ENCODE data around the gene JMY.

DNA sequence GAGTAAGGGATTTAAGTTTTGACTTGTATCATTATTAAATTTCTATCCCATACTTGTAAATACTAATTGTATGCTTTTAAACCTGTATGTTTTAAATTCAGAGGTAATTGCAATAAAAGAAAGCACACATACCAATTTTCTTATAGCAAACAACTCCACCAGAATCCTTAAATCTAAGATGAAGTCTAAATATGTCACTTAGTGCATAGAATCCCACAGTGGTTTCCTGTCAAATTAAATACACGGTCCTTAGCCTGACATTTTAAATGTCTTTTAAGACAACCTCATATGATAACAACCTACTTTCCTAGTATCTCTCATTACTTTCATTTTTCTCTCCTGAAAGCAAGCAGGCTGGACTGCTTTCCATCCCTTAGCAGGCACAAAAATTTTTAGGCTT, 52.0 kb downstream of the JMY start:
- TF ChIP-seq CTCF (IDR thresholded peaks at IDR 0.05; ENCODE audit: extremely low read depth in 1 of 2, insufficient read depth in 1 of 2, low read depth in 1 of 2, low read length in 2 of 2) (no peak), EZH2 (IDR thresholded peaks at IDR 0.05; ENCODE audit: borderline replicate concordance, low read depth, low read length, severe bottlenecking) (no peak), POLR2AphosphoS5 (IDR thresholded peaks at IDR 0.05; ENCODE audit: insufficient read depth, low read depth, low read length) (no peak), POLR2A (IDR thresholded peaks at IDR 0.05; ENCODE audit: low read depth, low read length) (no peak), MAX (IDR thresholded peaks at IDR 0.05; ENCODE audit: insufficient read depth, insufficient read length) (no peak), GATA2 (IDR thresholded peaks at IDR 0.05; ENCODE audit: insufficient read depth, insufficient read length, low read depth, low read length) (no peak), JUN (IDR thresholded peaks at IDR 0.05; ENCODE audit: borderline replicate concordance, insufficient read depth, insufficient read length, low read depth) (no peak)
